Ishikawa (cell line): Measurements from ENCODE around the gene SH3RF2.

Experiments used
- CEBPB ChIP-seq: IDR thresholded peaks from 2 replicates; pipeline ENCODE4 v1.6.1; 2012
- CREB1 ChIP-seq: IDR thresholded peaks from 2 replicates; pipeline ENCODE4 v1.6.1; 2012; ENCODE audit warnings: low read depth
- EGR1 ChIP-seq: IDR thresholded peaks from 2 replicates; pipeline ENCODE4 v1.6.1; 2012
- EP300 ChIP-seq: IDR thresholded peaks from 2 replicates; pipeline ENCODE4 v1.6.1; 2012; ENCODE audit warnings: borderline replicate concordance
- FOXM1 ChIP-seq: IDR thresholded peaks from 2 replicates; pipeline ENCODE4 v1.6.1; 2012; ENCODE audit warnings: low read depth, borderline replicate concordance
- MAX ChIP-seq: IDR thresholded peaks from 2 replicates; pipeline ENCODE4 v1.6.1; 2012
- NFIC ChIP-seq: IDR thresholded peaks from 2 replicates; pipeline ENCODE4 v1.6.1; 2012
- RAD21 ChIP-seq: IDR thresholded peaks from 2 replicates; pipeline ENCODE4 v1.6.1; 2012; ENCODE audit warnings: low read depth
- TAF1 ChIP-seq: IDR thresholded peaks from 2 replicates; pipeline ENCODE4 v1.6.1; 2012; ENCODE audit warnings: low read depth, mild to moderate bottlenecking
- TCF12 ChIP-seq: IDR thresholded peaks from 2 replicates; pipeline ENCODE4 v1.6.1; 2012; ENCODE audit warnings: low read depth
- TEAD4 ChIP-seq: IDR thresholded peaks from 2 replicates; pipeline ENCODE4 v1.6.1; 2012
- YY1 ChIP-seq: IDR thresholded peaks from 2 replicates; pipeline ENCODE4 v1.6.1; 2012; ENCODE audit warnings: low read depth
- ZBTB7A ChIP-seq: IDR thresholded peaks from 2 replicates; pipeline ENCODE4 v1.6.1; 2012; ENCODE audit warnings: low read depth
- TF ChIP-seq, protein P1 (sequence below): IDR thresholded peaks from 2 replicates; pipeline ENCODE4 v1.6.1; 2012; ENCODE audit warnings: low read depth, mild to moderate bottlenecking
- TF ChIP-seq, protein P2 (sequence below): IDR thresholded peaks from 2 replicates; pipeline ENCODE4 v1.6.1; 2012

SH3RF2 gene

GRCh38 chr5:145942749-145943148 lies 6.4 kb downstream of the SH3RF2 start:
- TF ChIP-seq ZBTB7A, result no peak

- TF ChIP-seq TEAD4, result no peak
- TF ChIP-seq CEBPB, result peak; percentile 55; the same call in 1 of the 2 replicates
- TF ChIP-seq CREB1, result no peak
- peak; percentile 74 for TF ChIP-seq NFIC
- TF ChIP-seq, protein P1, sequence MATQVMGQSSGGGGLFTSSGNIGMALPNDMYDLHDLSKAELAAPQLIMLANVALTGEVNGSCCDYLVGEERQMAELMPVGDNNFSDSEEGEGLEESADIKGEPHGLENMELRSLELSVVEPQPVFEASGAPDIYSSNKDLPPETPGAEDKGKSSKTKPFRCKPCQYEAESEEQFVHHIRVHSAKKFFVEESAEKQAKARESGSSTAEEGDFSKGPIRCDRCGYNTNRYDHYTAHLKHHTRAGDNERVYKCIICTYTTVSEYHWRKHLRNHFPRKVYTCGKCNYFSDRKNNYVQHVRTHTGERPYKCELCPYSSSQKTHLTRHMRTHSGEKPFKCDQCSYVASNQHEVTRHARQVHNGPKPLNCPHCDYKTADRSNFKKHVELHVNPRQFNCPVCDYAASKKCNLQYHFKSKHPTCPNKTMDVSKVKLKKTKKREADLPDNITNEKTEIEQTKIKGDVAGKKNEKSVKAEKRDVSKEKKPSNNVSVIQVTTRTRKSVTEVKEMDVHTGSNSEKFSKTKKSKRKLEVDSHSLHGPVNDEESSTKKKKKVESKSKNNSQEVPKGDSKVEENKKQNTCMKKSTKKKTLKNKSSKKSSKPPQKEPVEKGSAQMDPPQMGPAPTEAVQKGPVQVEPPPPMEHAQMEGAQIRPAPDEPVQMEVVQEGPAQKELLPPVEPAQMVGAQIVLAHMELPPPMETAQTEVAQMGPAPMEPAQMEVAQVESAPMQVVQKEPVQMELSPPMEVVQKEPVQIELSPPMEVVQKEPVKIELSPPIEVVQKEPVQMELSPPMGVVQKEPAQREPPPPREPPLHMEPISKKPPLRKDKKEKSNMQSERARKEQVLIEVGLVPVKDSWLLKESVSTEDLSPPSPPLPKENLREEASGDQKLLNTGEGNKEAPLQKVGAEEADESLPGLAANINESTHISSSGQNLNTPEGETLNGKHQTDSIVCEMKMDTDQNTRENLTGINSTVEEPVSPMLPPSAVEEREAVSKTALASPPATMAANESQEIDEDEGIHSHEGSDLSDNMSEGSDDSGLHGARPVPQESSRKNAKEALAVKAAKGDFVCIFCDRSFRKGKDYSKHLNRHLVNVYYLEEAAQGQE, result no peak
Observed at GRCh38 chr5:145943674-145944121, 7.3 kb downstream of the SH3RF2 start.

GRCh38 chr5:145944328-145944727 lies 8.0 kb downstream of the SH3RF2 start:
- TF ChIP-seq, protein P1, result no peak
- TF ChIP-seq MAX, result no peak
- TF ChIP-seq, protein P2, sequence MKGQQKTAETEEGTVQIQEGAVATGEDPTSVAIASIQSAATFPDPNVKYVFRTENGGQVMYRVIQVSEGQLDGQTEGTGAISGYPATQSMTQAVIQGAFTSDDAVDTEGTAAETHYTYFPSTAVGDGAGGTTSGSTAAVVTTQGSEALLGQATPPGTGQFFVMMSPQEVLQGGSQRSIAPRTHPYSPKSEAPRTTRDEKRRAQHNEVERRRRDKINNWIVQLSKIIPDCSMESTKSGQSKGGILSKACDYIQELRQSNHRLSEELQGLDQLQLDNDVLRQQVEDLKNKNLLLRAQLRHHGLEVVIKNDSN, result no peak
- no peak for TF ChIP-seq EP300
- no peak for TF ChIP-seq EGR1
- no peak for TF ChIP-seq FOXM1
- no peak for TF ChIP-seq RAD21
- no peak for TF ChIP-seq TEAD4
- no peak for TF ChIP-seq TAF1
- no peak for TF ChIP-seq TCF12
- no peak for TF ChIP-seq ZBTB7A

GRCh38 chr5:145945620-145946111 lies 9.3 kb downstream of the SH3RF2 start:
- TF ChIP-seq MAX, result no peak
- no peak for TF ChIP-seq TAF1
- no peak for TF ChIP-seq TCF12
- no peak for TF ChIP-seq CREB1
- TF ChIP-seq ZBTB7A, result no peak
- no peak for TF ChIP-seq YY1
- no peak for TF ChIP-seq NFIC
- TF ChIP-seq TEAD4, result no peak
- TF ChIP-seq EGR1, result no peak
- no peak for TF ChIP-seq RAD21
- TF ChIP-seq, protein P1, result no peak
- no peak for TF ChIP-seq FOXM1
- TF ChIP-seq CEBPB, result no peak
- TF ChIP-seq, protein P2, result no peak
- TF ChIP-seq EP300, result no peak

DNA sequence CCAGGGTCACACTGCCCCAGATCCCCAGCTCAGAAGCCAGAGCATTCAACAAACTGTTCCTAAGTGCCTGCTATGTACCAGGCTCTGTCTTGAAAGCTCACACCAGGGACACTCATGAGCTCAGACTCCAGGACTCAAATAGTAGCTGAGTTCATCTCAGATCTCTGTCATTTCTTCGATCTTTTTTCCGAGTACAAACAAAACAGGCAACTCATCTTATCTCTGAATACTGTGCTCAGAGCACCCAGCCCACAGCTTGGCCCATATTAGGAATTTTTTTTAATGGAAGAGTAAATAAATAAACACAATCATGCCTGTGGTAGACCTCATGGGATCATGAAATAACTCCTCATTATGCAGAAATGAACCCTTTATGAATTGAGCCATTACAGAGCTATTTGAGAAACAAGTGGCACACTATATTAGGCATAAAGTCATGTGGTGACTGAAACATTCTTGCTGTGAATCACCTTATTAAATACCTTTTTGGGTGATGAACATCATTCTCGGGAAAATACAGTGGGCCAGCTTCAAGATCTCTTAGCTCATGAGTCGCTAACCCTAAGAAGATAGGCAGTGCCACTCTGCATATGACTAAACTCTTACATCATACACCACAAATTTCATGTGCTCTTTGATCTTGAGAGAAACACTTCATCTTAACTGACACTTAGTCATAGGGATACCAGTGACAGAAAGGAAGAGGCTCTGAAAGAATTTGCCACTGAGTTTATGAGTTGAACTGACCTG lies 9.9 kb downstream of the SH3RF2 start:
- TF ChIP-seq MAX (no peak), CREB1 (no peak), TCF12 (no peak), EP300 (no peak), ZBTB7A (no peak)
- TF ChIP-seq, protein P1, result no peak
